Measurements from ENCODE around the gene KCTD1. TPM values are rescaled to one million over a fixed set of nuclear protein-coding genes. Genes with fewer than 3 reads are reported as not detected.

Gene KCTD1
- total and polyA plus RNA-seq, 2 of the 4 experiments (the other 2 are of a cell fraction): 5.0 to 5.8 TPM

GRCh38 chr18:26546170-26546874, 2.0 kb downstream of the KCTD1 start:
- Histone ChIP-seq H3K9ac (ENCODE audit: low read depth, low read length) (no peak overlapping the region), H3K27me3 (ENCODE audit: control insufficient read depth, insufficient read depth, low read length) (peaks cover 15% of the 10 kb centered on the region), H3K56ac (ENCODE audit: extremely low read depth, insufficient read depth, low read length) (no peak overlapping the region), H3K18ac (ENCODE audit: low read depth, low read length) (no peak overlapping the region), H4K8ac (ENCODE audit: low read depth in 2 of 2, low read length in 2 of 2) (no peak overlapping the region), H4K5ac (ENCODE audit: low read depth, low read length) (no peak overlapping the region), H2AK9ac (replicated peaks; ENCODE audit: low read depth, low read length, poor library complexity) (no peak overlapping the region), H3K4me2 (ENCODE audit: low read depth, low read length) (peak overlapping the region; percentile 28; the same call in 1 of the 2 replicates), H2AFZ (replicated peaks; ENCODE audit: low read length, poor library complexity) (no peak overlapping the region), H3K4ac (ENCODE audit: low read depth, low read length) (no peak overlapping the region), H2BK5ac (ENCODE audit: low read depth, low read length, poor library complexity, severe bottlenecking) (no peak overlapping the region), H2BK120ac (ENCODE audit: low read depth, low read length) (no peak overlapping the region), H3K4me1 (ENCODE audit: control insufficient read depth, insufficient read depth, low read length) (peaks cover 6% of the 10 kb centered on the region), H2BK15ac (ENCODE audit: low read depth, low read length) (no peak overlapping the region), H2BK20ac (ENCODE audit: low read depth, low read length) (no peak overlapping the region), H3K27ac (ENCODE audit: insufficient read depth, low read length) (no peak overlapping the region), H3K36me3 (ENCODE audit: control insufficient read depth, insufficient read depth, low read length) (no peaks in the 10 kb centered on the region), H3K9me1 (ENCODE audit: insufficient read depth, low read length) (peaks cover 5% of the 10 kb centered on the region; the same call in 1 of the 2 replicates), H3K14ac (replicated peaks; ENCODE audit: low read depth, low read length) (no peak overlapping the region), H3K79me1 (ENCODE audit: low read depth in 1 of 2, low read length in 2 of 2) (peaks cover 18 to 23% of the 10 kb centered on the region in 2 experiments), H4K20me1 (ENCODE audit: insufficient read depth, low read length) (peaks cover 13% of the 10 kb centered on the region; the same call in 1 of the 2 replicates), H3K23ac (ENCODE audit: low read depth, low read length) (no peak overlapping the region; the same call in 1 of the 2 replicates), H2AK5ac (ENCODE audit: low read depth, low read length) (no peak overlapping the region), H3K4me3 (ENCODE audit: insufficient read depth, low read depth, low read length) (no peak overlapping the region), H3K9me3 (ENCODE audit: control insufficient read depth, insufficient read depth, low read length) (no peaks in the 10 kb centered on the region), H4K91ac (ENCODE audit: insufficient read depth, low read depth, low read length) (no peak overlapping the region)
- ChIA-PET POLR2A (ENCODE audit: unreplicated experiment) (interaction anchor here (0.6 kb wide), 1 partner anchor 50 kb away, joined by 5 read pairs; no protein-coding TSS in a partner anchor), CTCF (no interaction called here)
- dilution Hi-C loops (cut with HindIII; ENCODE audit: low sequenced_read_pairs, unreplicated experiment) (no loop called here), in situ Hi-C loops (cut with MboI; ENCODE audit: low sequenced_read_pairs) (loop anchor here (10.0 kb wide), 1 partner anchor 62 kb away; no protein-coding TSS in a partner anchor), intact Hi-C loops (cut with micrococcal nuclease) (loop anchor here (5.0 kb wide), 3 partner anchors 119 to 239 kb away; no protein-coding TSS in a partner anchor)
- WGBS, 2 experiments (ENCODE audit: extremely low coverage in 2 of 2, insufficient read length in 1 of 2): no CpG with 5 or more reads among the region's 16 CpGs
- TF ChIP-seq MAFK (IDR thresholded peaks at IDR 0.05; ENCODE audit: low read depth, low read length): no peak
- no peak for TF ChIP-seq CHD1 (IDR thresholded peaks at IDR 0.05; ENCODE audit: low read depth, low read length)
- TF ChIP-seq RCOR1 (IDR thresholded peaks at IDR 0.05; ENCODE audit: insufficient replicate concordance, low read length): no peak
- TF ChIP-seq MAZ (IDR thresholded peaks at IDR 0.05; ENCODE audit: borderline replicate concordance, low read depth, low read length): no peak
- no peak for TF ChIP-seq RAD21 (IDR thresholded peaks at IDR 0.05; ENCODE audit: low read length)
- TF ChIP-seq USF2 (IDR thresholded peaks at IDR 0.05; ENCODE audit: low read depth, low read length): no peak
- TF ChIP-seq CEBPB (IDR thresholded peaks at IDR 0.05; ENCODE audit: low read depth, low read length): no peak
- no peak for TF ChIP-seq POLR2A (IDR thresholded peaks at IDR 0.05; ENCODE audit: low read depth, low read length)
- no peak for TF ChIP-seq SMC3 (IDR thresholded peaks at IDR 0.05; ENCODE audit: low read depth, low read length)
- TF ChIP-seq CTCF (conservative IDR thresholded peaks at IDR 0.05; ENCODE audit: low read depth, low read length): no peak
- no peak for TF ChIP-seq RFX5 (IDR thresholded peaks at IDR 0.05; ENCODE audit: low read depth, low read length)
- no peak for TF ChIP-seq ELK1 (IDR thresholded peaks at IDR 0.05; ENCODE audit: borderline replicate concordance, low read depth, low read length)
- no peak for DNase-seq
- ATAC-seq (ENCODE audit: low read depth): no peak
- BruUV-seq (replicated peaks): no TSS peak
